Mesenchymal stem cell (in vitro differentiated cells and primary cell): Measurements from ENCODE around the gene PTPRG.

Source experiments
- DNase-seq: peaks from one replicate; pipeline ENCODE4 v3.0.0-alpha.2; 2013
- H2AFZ ChIP-seq: one replicate; pipeline ENCODE4 v1.6.1; 2013; ENCODE audit warnings: low read depth, mild to moderate bottlenecking, control low read depth, inconsistent platforms, low read length, moderate library complexity
- H2AK5ac ChIP-seq: 2 replicates; pipeline ENCODE4 v1.6.1; 2013; ENCODE audit warnings: low read length, moderate library complexity, mild to moderate bottlenecking, inconsistent platforms; ENCODE audit not compliant: severe bottlenecking
- H2BK120ac ChIP-seq: one replicate; pipeline ENCODE4 v1.6.1; 2013; ENCODE audit warnings: low read depth, mild to moderate bottlenecking, inconsistent platforms, low read length, moderate library complexity
- H2BK12ac ChIP-seq, 2 experiments: one replicate each; pipeline ENCODE4 v1.6.1; 2013; ENCODE audit warnings: inconsistent platforms in 2 of 2, low read length in 2 of 2, mild to moderate bottlenecking in 2 of 2, moderate library complexity in 2 of 2, control low read depth in 1 of 2
- H2BK15ac ChIP-seq: one replicate; pipeline ENCODE4 v1.6.1; 2013; ENCODE audit warnings: mild to moderate bottlenecking, low read depth, inconsistent platforms; ENCODE audit not compliant: poor library complexity, severe bottlenecking
- H2BK5ac ChIP-seq: 2 replicates; pipeline ENCODE4 v1.6.1; 2013; ENCODE audit warnings: low read depth, mild to moderate bottlenecking, low read length, control low read depth, inconsistent platforms; ENCODE audit not compliant: poor library complexity, severe bottlenecking
- H3K14ac ChIP-seq, 2 experiments: one replicate each; pipeline ENCODE4 v1.6.1; 2013; ENCODE audit warnings: inconsistent platforms in 2 of 2, low read length in 2 of 2, control low read depth in 1 of 2, mild to moderate bottlenecking in 1 of 2, moderate library complexity in 1 of 2
- H3K18ac ChIP-seq, 2 experiments: one replicate each; pipeline ENCODE4 v1.6.1; 2013; ENCODE audit warnings: inconsistent platforms in 2 of 2, low read length in 2 of 2, control low read depth in 1 of 2, low read depth in 1 of 2, mild to moderate bottlenecking in 1 of 2
- H3K23ac ChIP-seq, 2 experiments: one replicate each; pipeline ENCODE4 v1.6.1; 2013; ENCODE audit warnings: inconsistent platforms in 2 of 2, low read length in 2 of 2, mild to moderate bottlenecking in 2 of 2, moderate library complexity in 2 of 2, control low read depth in 1 of 2
- H3K27ac ChIP-seq: 2 replicates; pipeline ENCODE4 v1.5.1; 2013; ENCODE audit warnings: mild to moderate bottlenecking, moderate library complexity, low read length, control low read depth, inconsistent platforms; ENCODE audit not compliant: poor library complexity, severe bottlenecking
- H3K27me3 ChIP-seq, 2 experiments: 2 replicates each; pipeline versions ENCODE4 v1.6.1 to v1.7.0; 2013; ENCODE audit warnings: low read length in 2 of 2, mild to moderate bottlenecking in 2 of 2, moderate library complexity in 2 of 2, control low read depth in 1 of 2, inconsistent platforms in 1 of 2; ENCODE audit not compliant: control insufficient read depth in 1 of 2, insufficient read depth in 1 of 2
- H3K36me3 ChIP-seq, 2 experiments: 2 replicates each; pipeline versions ENCODE4 v1.6.1 to v1.7.0; 2013; ENCODE audit warnings: low read length in 2 of 2, control low read depth in 1 of 2, inconsistent platforms in 1 of 2, low read depth in 1 of 2, mild to moderate bottlenecking in 1 of 2; ENCODE audit not compliant: insufficient read depth in 2 of 2, control insufficient read depth in 1 of 2
- H3K4ac ChIP-seq, 2 experiments: one replicate each; pipeline ENCODE4 v1.6.1; 2013; ENCODE audit warnings: inconsistent platforms in 2 of 2, low read length in 2 of 2, mild to moderate bottlenecking in 2 of 2, moderate library complexity in 2 of 2, control low read depth in 1 of 2, low read depth in 1 of 2
- H3K4me1 ChIP-seq: 2 replicates; pipeline ENCODE4 v1.6.1; 2013; ENCODE audit warnings: low read depth, low read length, control low read depth; ENCODE audit not compliant: control insufficient read depth, insufficient read depth
- H3K4me2 ChIP-seq: 2 replicates; pipeline ENCODE4 v1.6.1; 2013; ENCODE audit warnings: low read length, mild to moderate bottlenecking, inconsistent platforms; ENCODE audit not compliant: poor library complexity, severe bottlenecking
- H3K4me3 ChIP-seq, 2 experiments: 2 replicates each; pipeline versions ENCODE4 v1.5.1 to v1.7.0; 2013; ENCODE audit warnings: low read length in 2 of 2, mild to moderate bottlenecking in 2 of 2, control low read depth in 1 of 2, low read depth in 1 of 2; ENCODE audit not compliant: insufficient read depth in 1 of 2
- H3K79me1 ChIP-seq: replicated peaks from 2 replicates; pipeline ENCODE4 v1.6.1; 2013; ENCODE audit warnings: mild to moderate bottlenecking, control low read depth, low read length, inconsistent platforms; ENCODE audit not compliant: poor library complexity, severe bottlenecking
- H3K9ac ChIP-seq: 2 replicates; pipeline ENCODE4 v1.7.0; 2013; ENCODE audit warnings: mild to moderate bottlenecking, low read length, moderate library complexity
- H3K9me3 ChIP-seq: 2 replicates; pipeline ENCODE4 v1.7.0; 2013; ENCODE audit warnings: mild to moderate bottlenecking, low read length; ENCODE audit not compliant: control insufficient read depth
- H4K8ac ChIP-seq: one replicate; pipeline ENCODE4 v1.6.1; 2013; ENCODE audit warnings: inconsistent platforms, mild to moderate bottlenecking, low read length, moderate library complexity
- H4K91ac ChIP-seq: one replicate; pipeline ENCODE4 v1.6.1; 2013; ENCODE audit warnings: mild to moderate bottlenecking, low read length, inconsistent platforms
- WGBS: methylation state at CpG from one replicate; pipeline ENCODE4 v1.1.7; 2013; ENCODE audit warnings: mixed read lengths; 5-methylcytosine and 5-hydroxymethylcytosine counted together

PTPRG gene

GRCh38 chr3:61537366-61537765 is 24.0 kb upstream of the PTPRG start:
- H3K18ac ChIP-seq = no peak overlapping the region
- no peak overlapping the region for H2AK5ac ChIP-seq
- DNase-seq = peak; percentile 28
- peak overlapping the region; percentile 4 for H3K4me2 ChIP-seq
- no peak overlapping the region for H4K91ac ChIP-seq
- H3K27ac ChIP-seq = no peak overlapping the region
- no peak overlapping the region for H4K8ac ChIP-seq
- no peak overlapping the region for H2AFZ ChIP-seq
- peaks cover 5% of the 10 kb centered on the region for H3K4me1 ChIP-seq
- no peak overlapping the region for H3K23ac ChIP-seq
- H3K9me3 ChIP-seq = no peaks in the 10 kb centered on the region
- no peak overlapping the region for H2BK15ac ChIP-seq
- no peak overlapping the region for H3K14ac ChIP-seq
- no peak overlapping the region for H2BK120ac ChIP-seq
- no peak overlapping the region for H2BK12ac ChIP-seq
- 3% methylated on average over 6 of the region's 6 CpGs for WGBS
- H2BK5ac ChIP-seq = no peak overlapping the region
- H3K79me1 ChIP-seq = no peaks in the 10 kb centered on the region
- no peak overlapping the region for H3K9ac ChIP-seq
- H3K36me3 ChIP-seq = no peaks in the 10 kb centered on the region
- H3K4me3 ChIP-seq = no peak overlapping the region
- H3K4ac ChIP-seq = no peak overlapping the region
- no peaks in the 10 kb centered on the region for H3K27me3 ChIP-seq

- no peak overlapping the region for H2BK5ac ChIP-seq
- no peak overlapping the region for H2BK120ac ChIP-seq
- H3K9me3 ChIP-seq = no peaks in the 10 kb centered on the region
- WGBS = 94% methylated on average over 5 of the region's 5 CpGs
- no peaks in the 10 kb centered on the region for H3K36me3 ChIP-seq
- H2BK12ac ChIP-seq = no peak overlapping the region
- H2BK15ac ChIP-seq = no peak overlapping the region
- H3K4me3 ChIP-seq = no peak overlapping the region
- no peak overlapping the region for H2AK5ac ChIP-seq
- H3K27me3 ChIP-seq = no peaks in the 10 kb centered on the region
- no peak for DNase-seq
- no peak overlapping the region for H3K4ac ChIP-seq
- no peak overlapping the region for H2AFZ ChIP-seq
- no peak overlapping the region for H3K27ac ChIP-seq
- H3K18ac ChIP-seq = no peak overlapping the region
- H4K8ac ChIP-seq = no peak overlapping the region
- peaks cover 5% of the 10 kb centered on the region for H3K4me1 ChIP-seq
- no peak overlapping the region for H3K9ac ChIP-seq
- H3K4me2 ChIP-seq = no peak overlapping the region
- H3K14ac ChIP-seq = no peak overlapping the region
- no peak overlapping the region for H4K91ac ChIP-seq
- no peaks in the 10 kb centered on the region for H3K79me1 ChIP-seq
- H3K23ac ChIP-seq = no peak overlapping the region
Observed at GRCh38 chr3:61538486-61538885, 22.9 kb upstream of the PTPRG start.

GRCh38 chr3:61541694-61542093 is 19.7 kb upstream of the PTPRG start:
- Histone ChIP-seq H3K27ac (no peak overlapping the region), H3K4me2 (no peak overlapping the region), H3K4ac (no peak overlapping the region), H3K79me1 (no peaks in the 10 kb centered on the region), H3K36me3 (no peaks in the 10 kb centered on the region), H3K14ac (no peak overlapping the region), H3K23ac (no peak overlapping the region), H4K91ac (no peak overlapping the region), H2AK5ac (no peak overlapping the region), H3K4me3 (no peak overlapping the region), H3K9ac (no peak overlapping the region), H4K8ac (no peak overlapping the region), H2BK5ac (no peak overlapping the region), H3K27me3 (no peaks in the 10 kb centered on the region), H2BK12ac (no peak overlapping the region), H3K4me1 (peaks cover 5% of the 10 kb centered on the region), H2AFZ (no peak overlapping the region), H2BK15ac (no peak overlapping the region), H3K9me3 (no peaks in the 10 kb centered on the region), H3K18ac (no peak overlapping the region), H2BK120ac (no peak overlapping the region)
- no peak for DNase-seq
- 59% methylated on average over 3 of the region's 4 CpGs for WGBS

- H3K9me3 ChIP-seq = no peaks in the 10 kb centered on the region
- H3K18ac ChIP-seq = no peak overlapping the region
- no peak overlapping the region for H3K9ac ChIP-seq
- H3K79me1 ChIP-seq = no peaks in the 10 kb centered on the region
- H3K4me1 ChIP-seq = no peaks in the 10 kb centered on the region
- no peak overlapping the region for H2BK5ac ChIP-seq
- H2BK120ac ChIP-seq = no peak overlapping the region
- H2AFZ ChIP-seq = no peak overlapping the region
- no peak overlapping the region for H2BK15ac ChIP-seq
- H3K27ac ChIP-seq = no peak overlapping the region
- H3K14ac ChIP-seq = no peak overlapping the region
- WGBS = 100% methylated on average over 1 of the region's 2 CpGs
- no peak overlapping the region for H4K91ac ChIP-seq
- H3K36me3 ChIP-seq = no peaks in the 10 kb centered on the region
- no peak overlapping the region for H3K4me3 ChIP-seq
- no peak for DNase-seq
- no peaks in the 10 kb centered on the region for H3K27me3 ChIP-seq
- H4K8ac ChIP-seq = no peak overlapping the region
- no peak overlapping the region for H2AK5ac ChIP-seq
- H3K4me2 ChIP-seq = no peak overlapping the region
- H3K23ac ChIP-seq = no peak overlapping the region
- H2BK12ac ChIP-seq = no peak overlapping the region
- H3K4ac ChIP-seq = no peak overlapping the region
Observed at GRCh38 chr3:61545716-61546115, 15.7 kb upstream of the PTPRG start.
